Activated naive CD8-positive, alpha-beta T cell (primary cell): ENCODE measurements around the gene BSDC1.

ENCODE experiments used
- H3K27ac Mint-ChIP-seq: one replicate; pipeline ENCODE4 v1.8.0; 2021; ENCODE audit warnings: mixed read lengths
- H3K27me3 Mint-ChIP-seq: one replicate; pipeline ENCODE4 v1.8.0; 2021; ENCODE audit warnings: mixed read lengths
- H3K36me3 Mint-ChIP-seq: one replicate; pipeline ENCODE4 v1.8.0; 2021; ENCODE audit warnings: mixed read lengths
- H3K4me1 Mint-ChIP-seq: one replicate; pipeline ENCODE4 v1.8.0; 2021; ENCODE audit warnings: low read depth, mixed read lengths
- H3K4me3 Mint-ChIP-seq: one replicate; pipeline ENCODE4 v1.8.0; 2021; ENCODE audit warnings: mild to moderate bottlenecking, mixed read lengths
- H3K9me3 Mint-ChIP-seq: one replicate; pipeline ENCODE4 v1.8.0; 2021; ENCODE audit warnings: low read depth, mixed read lengths

Gene BSDC1

GRCh38 chr1:32339363-32339978 is 54.8 kb downstream of the BSDC1 start:
- H3K27ac Mint-ChIP-seq, result peak overlapping the region; percentile 79
- no peaks in the 10 kb centered on the region for H3K27me3 Mint-ChIP-seq
- H3K9me3 Mint-ChIP-seq, result no peaks in the 10 kb centered on the region
- H3K4me3 Mint-ChIP-seq, result peak overlapping the region; percentile 30
- H3K4me1 Mint-ChIP-seq, result peaks cover 37% of the 10 kb centered on the region
- no peaks in the 10 kb centered on the region for H3K36me3 Mint-ChIP-seq

GRCh38 chr1:32338637-32339145 is 55.5 kb downstream of the BSDC1 start:
- Mint-ChIP-seq H3K4me1 (peaks cover 43% of the 10 kb centered on the region), H3K4me3 (no peak overlapping the region), H3K36me3 (no peaks in the 10 kb centered on the region), H3K27me3 (no peaks in the 10 kb centered on the region), H3K27ac (peak overlapping the region; percentile 46), H3K9me3 (no peaks in the 10 kb centered on the region)

GRCh38 chr1:32337855-32338636 is 56.2 kb downstream of the BSDC1 start:
- Mint-ChIP-seq H3K9me3 (no peaks in the 10 kb centered on the region), H3K27ac (peak overlapping the region; percentile 72), H3K36me3 (no peaks in the 10 kb centered on the region), H3K4me1 (peaks cover 45% of the 10 kb centered on the region), H3K4me3 (no peak overlapping the region), H3K27me3 (no peaks in the 10 kb centered on the region)

- no peaks in the 10 kb centered on the region for H3K36me3 Mint-ChIP-seq
- no peaks in the 10 kb centered on the region for H3K9me3 Mint-ChIP-seq
- peak overlapping the region; percentile 69 for H3K4me3 Mint-ChIP-seq
- no peak overlapping the region for H3K27ac Mint-ChIP-seq
- H3K27me3 Mint-ChIP-seq, result no peaks in the 10 kb centered on the region
- H3K4me1 Mint-ChIP-seq, result peaks cover 42% of the 10 kb centered on the region
These were observed 57.1 kb downstream of the BSDC1 start for GRCh38 chr1:32336963-32337675.

DNA sequence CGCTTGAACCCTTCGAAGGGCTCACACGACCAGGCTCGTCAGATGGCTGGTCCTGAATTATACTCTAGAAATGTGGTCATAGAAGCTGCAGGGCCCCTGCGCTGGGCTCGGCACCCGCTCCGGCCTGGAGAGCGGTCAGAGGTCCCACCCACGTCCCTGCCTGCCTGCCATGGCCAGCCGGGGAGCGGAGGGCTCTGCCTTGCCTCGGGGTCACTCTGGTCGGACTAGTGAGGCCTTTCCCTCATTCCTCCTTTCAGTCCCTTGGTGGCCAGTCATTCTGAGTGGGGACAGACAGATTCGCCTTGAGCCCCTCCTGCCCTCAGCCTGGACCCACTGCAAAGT is 57.7 kb downstream of the BSDC1 start:
- no peak overlapping the region for H3K27ac Mint-ChIP-seq
- H3K36me3 Mint-ChIP-seq, result no peaks in the 10 kb centered on the region
- no peaks in the 10 kb centered on the region for H3K9me3 Mint-ChIP-seq
- no peaks in the 10 kb centered on the region for H3K27me3 Mint-ChIP-seq
- peaks cover 42% of the 10 kb centered on the region for H3K4me1 Mint-ChIP-seq
- H3K4me3 Mint-ChIP-seq, result peak overlapping the region; percentile 69

GRCh38 chr1:32335790-32336590 is 58.3 kb downstream of the BSDC1 start, which contains the start of gene MARCKSL1:
MARCKSL1 (minus strand) TSS chr1:32336233; CDS start chr1:32336033, 200 bp downstream.
- H3K9me3 Mint-ChIP-seq, result no peaks in the 10 kb centered on the region
- H3K36me3 Mint-ChIP-seq, result no peaks in the 10 kb centered on the region
- peak within 1 kb of the TSS; percentile 91 for H3K4me3 Mint-ChIP-seq
- no peaks in the 10 kb centered on the region for H3K27me3 Mint-ChIP-seq
- H3K4me1 Mint-ChIP-seq, result peaks cover 42% of the 10 kb centered on the region
- H3K27ac Mint-ChIP-seq, result peak within 1 kb of the TSS; percentile 85

DNA sequence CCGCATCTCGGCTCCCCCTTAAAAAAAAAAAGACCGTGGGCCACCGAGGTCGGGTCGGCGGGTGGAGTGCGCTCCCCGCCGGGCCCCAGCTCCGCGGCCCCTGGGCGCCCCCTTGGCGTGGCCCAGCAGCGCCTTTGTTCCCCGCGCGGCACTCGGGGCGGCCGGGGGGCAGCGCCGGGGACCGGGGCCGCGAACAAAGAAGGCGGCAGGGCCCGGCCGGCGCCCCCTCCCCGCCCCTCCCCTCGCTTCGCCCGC is 58.8 kb downstream of the BSDC1 start:
- no peaks in the 10 kb centered on the region for H3K27me3 Mint-ChIP-seq
- peaks cover 42% of the 10 kb centered on the region for H3K4me1 Mint-ChIP-seq
- no peak overlapping the region for H3K27ac Mint-ChIP-seq
- H3K9me3 Mint-ChIP-seq, result no peaks in the 10 kb centered on the region
- H3K36me3 Mint-ChIP-seq, result no peaks in the 10 kb centered on the region
- H3K4me3 Mint-ChIP-seq, result no peak overlapping the region

DNA sequence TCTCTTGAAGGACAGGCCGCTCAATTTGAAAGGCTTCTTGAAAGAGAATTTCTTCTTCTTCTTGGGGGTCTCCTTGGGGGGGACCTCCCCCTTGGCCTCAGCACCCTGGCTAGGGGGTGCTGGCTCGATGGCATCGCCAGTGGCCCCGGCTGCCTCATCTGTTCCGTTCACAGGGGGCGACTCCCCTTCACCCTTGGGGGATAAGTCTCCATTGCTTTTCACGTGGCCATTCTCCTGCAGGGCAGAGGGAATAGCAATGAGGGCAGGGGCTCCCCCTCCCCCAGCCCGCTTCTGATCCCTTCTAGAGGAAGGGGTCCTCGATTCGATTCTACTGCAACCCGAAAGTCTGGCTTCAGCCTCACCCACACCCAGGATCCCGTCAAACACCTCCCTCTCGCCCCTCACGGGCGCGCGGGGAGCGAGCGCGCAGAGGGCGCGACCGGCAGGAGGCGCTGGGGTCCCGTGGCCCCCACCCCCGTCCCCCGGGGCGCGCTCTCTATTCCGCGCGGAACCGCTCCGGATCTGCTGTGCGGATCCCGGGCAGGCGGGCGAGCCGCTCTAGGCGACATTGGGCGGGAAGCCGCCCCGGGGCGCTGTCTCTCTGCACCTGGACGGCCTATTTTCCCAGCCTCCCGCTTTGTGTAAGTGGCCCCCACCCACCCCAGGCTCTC is 59.2 kb downstream of the BSDC1 start:
- Mint-ChIP-seq H3K4me1 (peaks cover 42% of the 10 kb centered on the region), H3K4me3 (peak overlapping the region; percentile 91), H3K9me3 (no peaks in the 10 kb centered on the region), H3K27me3 (no peaks in the 10 kb centered on the region), H3K27ac (peak overlapping the region; percentile 85), H3K36me3 (no peaks in the 10 kb centered on the region)

DNA sequence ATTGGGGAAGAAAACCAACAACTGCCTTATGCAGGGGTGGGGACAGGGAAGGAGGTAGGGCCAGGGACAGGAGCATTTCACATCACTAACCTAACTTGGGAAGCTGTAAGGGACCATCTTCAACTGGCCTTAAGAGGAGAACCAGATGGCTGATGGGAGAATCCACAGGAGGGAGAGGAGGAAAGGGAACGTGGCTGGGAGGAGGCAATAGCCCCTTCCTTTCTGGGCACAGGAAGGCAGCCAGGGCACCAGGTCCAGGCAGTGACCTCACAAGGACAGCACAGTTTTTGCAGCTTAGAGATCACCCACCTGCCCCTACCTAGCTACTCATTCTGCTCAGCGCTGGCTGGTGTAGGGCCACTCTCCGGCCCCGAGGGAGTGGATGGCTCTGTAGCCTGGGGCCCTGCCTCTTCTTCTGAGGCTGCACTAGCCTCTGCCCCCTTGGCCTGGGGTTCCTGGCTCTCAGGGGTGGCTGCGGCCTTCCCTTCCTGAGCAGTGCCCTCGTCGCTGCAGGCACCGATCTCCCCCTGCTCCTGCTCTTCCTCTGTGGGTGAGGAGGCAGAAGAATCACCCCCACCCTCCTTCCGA is 59.9 kb downstream of the BSDC1 start:
- Mint-ChIP-seq H3K9me3 (no peaks in the 10 kb centered on the region), H3K4me3 (peak overlapping the region; percentile 91), H3K36me3 (peaks cover 3% of the 10 kb centered on the region), H3K4me1 (peaks cover 39% of the 10 kb centered on the region), H3K27ac (peak overlapping the region; percentile 7), H3K27me3 (no peaks in the 10 kb centered on the region)

GRCh38 chr1:32333251-32333963 is 60.8 kb downstream of the BSDC1 start:
- Mint-ChIP-seq H3K27ac (peak overlapping the region; percentile 7), H3K4me1 (peaks cover 31% of the 10 kb centered on the region), H3K27me3 (no peaks in the 10 kb centered on the region), H3K4me3 (peak overlapping the region; percentile 75), H3K9me3 (no peaks in the 10 kb centered on the region), H3K36me3 (peaks cover 3% of the 10 kb centered on the region)

GRCh38 chr1:32332290-32333079 is 61.8 kb downstream of the BSDC1 start:
- peaks cover 25% of the 10 kb centered on the region for H3K4me1 Mint-ChIP-seq
- H3K27ac Mint-ChIP-seq, result peak overlapping the region; percentile 28
- peaks cover 3% of the 10 kb centered on the region for H3K36me3 Mint-ChIP-seq
- no peaks in the 10 kb centered on the region for H3K9me3 Mint-ChIP-seq
- no peak overlapping the region for H3K4me3 Mint-ChIP-seq
- no peaks in the 10 kb centered on the region for H3K27me3 Mint-ChIP-seq

GRCh38 chr1:32331549-32331948 is 62.7 kb downstream of the BSDC1 start:
- Mint-ChIP-seq H3K27me3 (no peaks in the 10 kb centered on the region), H3K27ac (no peak overlapping the region), H3K36me3 (peaks cover 3% of the 10 kb centered on the region), H3K9me3 (no peaks in the 10 kb centered on the region), H3K4me3 (no peak overlapping the region), H3K4me1 (peaks cover 17% of the 10 kb centered on the region)

GRCh38 chr1:32330558-32331151 is 63.6 kb downstream of the BSDC1 start:
- peaks cover 3% of the 10 kb centered on the region for H3K36me3 Mint-ChIP-seq
- H3K27ac Mint-ChIP-seq, result peak overlapping the region; percentile 18

More at GRCh38 chr1:32330558-32331151, 63.6 kb downstream of the BSDC1 start:
- Mint-ChIP-seq H3K4me3 (no peak overlapping the region), H3K4me1 (peaks cover 17% of the 10 kb centered on the region), H3K27me3 (no peaks in the 10 kb centered on the region), H3K9me3 (no peaks in the 10 kb centered on the region)
